Measurements from ENCODE around the gene EAPP.
"Not testable (repeated sequence)": the region's sequence is repeated elsewhere in the genome, so short reads cannot be mapped to it uniquely, and the experiment has no call there.

Gene EAPP

GRCh38 chr14:34482463-34482862 is 57.0 kb downstream of the EAPP start:
- DNase-seq (ENCODE audit: low read depth in 2 of 2): no peak

DNA sequence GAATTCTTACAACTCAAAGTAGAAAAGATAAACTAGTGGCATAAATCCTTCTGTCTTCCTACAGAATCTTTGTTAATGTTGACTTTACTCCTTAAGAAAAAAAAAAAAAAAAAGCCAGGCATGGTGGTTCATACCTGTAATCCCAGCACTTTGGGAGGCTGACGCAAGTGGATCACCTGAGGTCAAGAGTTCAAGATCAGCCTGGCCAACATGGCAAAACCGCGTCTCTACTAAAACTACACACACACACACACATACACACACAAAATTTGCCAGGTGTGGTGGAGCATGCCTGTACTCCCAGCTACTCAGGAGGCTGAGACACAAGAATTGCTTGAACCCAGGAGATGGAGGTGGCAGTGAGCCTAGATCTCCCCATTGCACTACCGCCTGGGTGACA is 59.8 kb downstream of the EAPP start:
- DNase-seq (ENCODE audit: low read depth in 2 of 2): no peak

DNA sequence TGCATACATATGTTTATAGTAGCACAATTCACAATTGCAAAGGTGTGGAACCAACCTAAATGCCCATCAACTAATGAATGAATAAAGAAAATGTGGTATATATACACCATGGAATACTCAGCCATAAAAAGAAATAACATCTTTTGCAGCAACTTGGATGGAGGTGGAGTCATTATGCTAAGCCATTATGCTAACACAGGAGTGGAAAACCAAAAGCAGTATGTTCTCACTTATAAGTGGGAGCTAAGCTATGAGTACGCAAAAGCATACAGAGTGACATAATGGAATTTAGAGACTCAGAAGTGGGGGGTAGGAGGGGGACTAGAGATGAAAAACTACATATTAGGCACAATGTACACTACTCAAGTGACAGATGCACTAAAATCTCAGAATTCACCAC is 61.2 kb downstream of the EAPP start:
- DNase-seq (ENCODE audit: low read depth in 2 of 2): no peak

- DNase-seq (ENCODE audit: low read depth in 2 of 2): not testable (repeated sequence)
Observed at GRCh38 chr14:34476036-34476435, 63.5 kb downstream of the EAPP start.

DNA sequence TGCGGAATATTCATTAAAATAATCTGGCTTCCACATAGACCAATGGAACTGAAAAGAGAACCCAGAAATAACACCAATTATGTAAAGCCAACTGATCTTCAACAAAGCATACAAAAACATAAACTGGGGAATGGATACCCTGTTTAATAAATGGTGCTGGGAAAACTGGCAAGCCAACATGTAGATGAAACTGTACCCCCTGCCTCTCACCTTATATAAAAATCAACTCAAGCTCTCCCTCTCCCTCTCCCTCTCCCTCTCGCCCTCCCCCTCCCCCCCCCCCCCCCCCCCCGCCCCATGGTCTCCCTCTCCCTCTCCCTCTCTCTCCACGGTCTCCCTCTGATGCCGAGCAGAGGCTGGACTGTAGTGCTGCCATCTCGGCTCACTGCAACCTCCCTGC is 64.3 kb downstream of the EAPP start:
- DNase-seq (ENCODE audit: low read depth in 2 of 2): no peak

- no peak for DNase-seq (ENCODE audit: low read depth in 2 of 2)
Observed at GRCh38 chr14:34474187-34474679, 65.3 kb downstream of the EAPP start.

GRCh38 chr14:34472706-34473279 is 66.7 kb downstream of the EAPP start:
- DNase-seq (ENCODE audit: low read depth in 2 of 2): no peak

- DNase-seq (ENCODE audit: low read depth in 2 of 2): no peak
Observed at GRCh38 chr14:34470319-34470718, 69.2 kb downstream of the EAPP start.

GRCh38 chr14:34466691-34467090 is 72.8 kb downstream of the EAPP start:
- no peak for DNase-seq (ENCODE audit: low read depth in 2 of 2)

Measured in stimulated activated CD4-positive, alpha-beta T cell treated with anti-CD3 and anti-CD28 coated beads, Interleukin-15, amount 100 ng/mL, for 48 hours (primary cell).